NCI-H1436 treated with DMSO at 0.1 percent for 48 hours (cell line): ENCODE measurements around the gene ADPRHL1.
A peak's percentile ranks its signal among the peaks of the same experiment; 100 is the strongest.

Source experiments
- DNase-seq: peaks from one replicate; lab custom pipeline; 2025; lab: John Stamatoyannopoulos, UW

Gene ADPRHL1

GRCh38 chr13:113417008-113417751 lies 36.1 kb downstream of the ADPRHL1 start:
- DNase-seq, result no peak

GRCh38 chr13:113415825-113416224 lies 37.5 kb downstream of the ADPRHL1 start:
- no peak for DNase-seq

- DNase-seq, result no peak
Observed at GRCh38 chr13:113415032-113415431, 38.3 kb downstream of the ADPRHL1 start.

- DNase-seq, result no peak
Observed at GRCh38 chr13:113414335-113414734, 39.0 kb downstream of the ADPRHL1 start.

- no peak for DNase-seq
Observed at GRCh38 chr13:113413898-113414282, 39.4 kb downstream of the ADPRHL1 start.

GRCh38 chr13:113413178-113413897 lies 40.0 kb downstream of the ADPRHL1 start:
- DNase-seq, result no peak

GRCh38 chr13:113412440-113412839 lies 40.8 kb downstream of the ADPRHL1 start:
- no peak for DNase-seq

GRCh38 chr13:113411216-113412023 lies 41.9 kb downstream of the ADPRHL1 start:
- no peak for DNase-seq

- DNase-seq, result no peak
Observed at GRCh38 chr13:113410472-113411201, 42.7 kb downstream of the ADPRHL1 start.

GRCh38 chr13:113408562-113408961 lies 44.7 kb downstream of the ADPRHL1 start:
- no peak for DNase-seq

- DNase-seq, result no peak
Observed at GRCh38 chr13:113407531-113408393, 45.5 kb downstream of the ADPRHL1 start.

- DNase-seq, result no peak
Observed at GRCh38 chr13:113407103-113407530, 46.2 kb downstream of the ADPRHL1 start.

GRCh38 chr13:113406321-113407102 lies 46.8 kb downstream of the ADPRHL1 start:
- no peak for DNase-seq

GRCh38 chr13:113405481-113406300 lies 47.6 kb downstream of the ADPRHL1 start:
- DNase-seq, result peak; percentile 58

- DNase-seq, result no peak
Observed at GRCh38 chr13:113404723-113405471, 48.4 kb downstream of the ADPRHL1 start.

- no peak for DNase-seq
Observed at GRCh38 chr13:113404366-113404722, 48.9 kb downstream of the ADPRHL1 start.

GRCh38 chr13:113403255-113404104 lies 49.8 kb downstream of the ADPRHL1 start:
- no peak for DNase-seq
